WI38 (cell line): Measurements from ENCODE around the gene AQP3.
"Not testable (repeated sequence)": the region's sequence is repeated elsewhere in the genome, so short reads cannot be mapped to it uniquely, and the experiment has no call there.

ENCODE experiments used
- H3K4me3 ChIP-seq: 2 replicates; pipeline ENCODE4 v1.5.1; 2011; ENCODE audit warnings: low read depth, mild to moderate bottlenecking, control low read depth, low read length
- TF ChIP-seq, protein P1 (sequence below): IDR thresholded peaks from 2 replicates; pipeline ENCODE4 v1.5.1; 2012; ENCODE audit warnings: low read depth, mild to moderate bottlenecking, control low read depth, low read length

AQP3 gene

DNA sequence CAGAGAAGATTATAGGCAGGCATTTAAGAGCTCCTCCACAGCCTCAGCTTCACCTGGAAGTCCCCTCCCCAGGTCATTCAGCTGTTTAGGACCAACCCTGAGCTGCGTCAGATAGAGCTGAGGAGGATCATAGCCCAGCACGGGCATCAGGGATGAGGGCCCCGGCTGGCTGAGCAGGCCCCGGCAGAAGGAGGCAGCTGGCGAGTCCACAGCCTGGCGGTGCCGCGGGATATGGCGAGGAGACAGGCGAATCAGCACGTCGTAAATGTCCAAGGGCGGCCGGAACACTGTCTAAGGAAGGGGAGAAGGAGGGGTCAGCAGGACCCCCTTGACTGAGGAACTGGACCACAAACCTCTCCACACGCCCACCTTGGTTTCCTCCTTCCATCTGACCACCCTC, 15.8 kb upstream of the AQP3 start:
- TF ChIP-seq, protein P1, sequence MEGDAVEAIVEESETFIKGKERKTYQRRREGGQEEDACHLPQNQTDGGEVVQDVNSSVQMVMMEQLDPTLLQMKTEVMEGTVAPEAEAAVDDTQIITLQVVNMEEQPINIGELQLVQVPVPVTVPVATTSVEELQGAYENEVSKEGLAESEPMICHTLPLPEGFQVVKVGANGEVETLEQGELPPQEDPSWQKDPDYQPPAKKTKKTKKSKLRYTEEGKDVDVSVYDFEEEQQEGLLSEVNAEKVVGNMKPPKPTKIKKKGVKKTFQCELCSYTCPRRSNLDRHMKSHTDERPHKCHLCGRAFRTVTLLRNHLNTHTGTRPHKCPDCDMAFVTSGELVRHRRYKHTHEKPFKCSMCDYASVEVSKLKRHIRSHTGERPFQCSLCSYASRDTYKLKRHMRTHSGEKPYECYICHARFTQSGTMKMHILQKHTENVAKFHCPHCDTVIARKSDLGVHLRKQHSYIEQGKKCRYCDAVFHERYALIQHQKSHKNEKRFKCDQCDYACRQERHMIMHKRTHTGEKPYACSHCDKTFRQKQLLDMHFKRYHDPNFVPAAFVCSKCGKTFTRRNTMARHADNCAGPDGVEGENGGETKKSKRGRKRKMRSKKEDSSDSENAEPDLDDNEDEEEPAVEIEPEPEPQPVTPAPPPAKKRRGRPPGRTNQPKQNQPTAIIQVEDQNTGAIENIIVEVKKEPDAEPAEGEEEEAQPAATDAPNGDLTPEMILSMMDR = no peak
- no peak overlapping the region for H3K4me3 ChIP-seq

DNA sequence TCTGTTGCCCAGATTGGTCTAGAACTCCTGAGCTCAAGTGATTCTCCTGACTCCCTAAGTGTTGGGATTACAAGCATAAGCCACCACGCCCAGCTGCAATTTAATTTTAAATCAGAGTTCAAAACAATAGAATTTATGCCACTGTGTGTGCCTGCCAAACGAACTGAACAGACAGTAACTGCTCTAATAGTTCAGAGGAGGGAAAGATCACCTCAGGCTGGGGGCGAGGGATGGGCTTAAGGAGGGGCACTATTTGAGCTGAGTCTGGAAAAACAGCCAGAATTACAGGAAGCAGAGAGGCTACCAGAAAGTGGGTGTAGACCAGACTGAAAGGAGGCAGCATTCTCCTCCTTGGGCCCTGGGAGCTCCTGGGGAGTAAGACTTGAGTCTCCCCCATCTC, 14.1 kb upstream of the AQP3 start:
- no peak overlapping the region for H3K4me3 ChIP-seq
- TF ChIP-seq, protein P1 = no peak

DNA sequence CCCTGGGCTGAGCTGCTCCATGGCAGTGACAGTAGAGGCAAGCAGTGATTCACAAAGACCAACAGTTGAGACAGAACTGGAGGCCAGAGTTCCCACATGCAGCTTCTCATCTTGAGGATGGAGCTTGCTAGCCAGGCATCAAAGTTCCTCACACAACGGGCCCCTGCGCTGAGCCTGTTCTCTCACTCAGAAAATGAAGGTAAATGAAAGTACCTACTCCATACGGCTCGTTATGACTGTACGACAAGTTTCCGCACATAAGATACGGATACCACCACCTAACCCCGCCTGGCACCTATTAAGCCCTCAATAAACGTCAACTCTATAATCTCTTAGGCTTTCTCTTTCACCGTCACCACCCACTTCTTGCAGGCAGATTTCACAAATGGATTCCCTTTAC, 13.5 kb upstream of the AQP3 start:
- TF ChIP-seq, protein P1 = no peak
- H3K4me3 ChIP-seq = no peak overlapping the region

DNA sequence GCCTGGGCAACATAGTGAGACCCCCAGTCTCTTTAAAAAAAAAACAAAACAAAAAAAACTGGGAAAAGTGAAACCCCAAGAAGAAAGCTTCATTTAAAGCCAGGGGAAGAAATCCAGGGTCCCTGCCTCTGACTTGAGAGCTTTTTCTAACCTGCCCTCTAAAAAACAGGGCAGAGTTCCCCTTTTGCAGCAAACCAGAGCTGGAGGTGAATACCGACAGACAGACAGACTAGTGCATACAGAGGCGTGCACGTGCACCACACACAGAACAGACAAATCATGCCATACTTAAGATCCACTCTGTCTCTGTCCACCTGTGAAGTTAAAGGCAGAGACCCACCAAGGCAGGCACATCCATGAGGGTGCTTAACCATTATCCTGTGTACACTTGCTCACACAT, 11.7 kb upstream of the AQP3 start:
- H3K4me3 ChIP-seq = no peak overlapping the region
- TF ChIP-seq, protein P1 = no peak

DNA sequence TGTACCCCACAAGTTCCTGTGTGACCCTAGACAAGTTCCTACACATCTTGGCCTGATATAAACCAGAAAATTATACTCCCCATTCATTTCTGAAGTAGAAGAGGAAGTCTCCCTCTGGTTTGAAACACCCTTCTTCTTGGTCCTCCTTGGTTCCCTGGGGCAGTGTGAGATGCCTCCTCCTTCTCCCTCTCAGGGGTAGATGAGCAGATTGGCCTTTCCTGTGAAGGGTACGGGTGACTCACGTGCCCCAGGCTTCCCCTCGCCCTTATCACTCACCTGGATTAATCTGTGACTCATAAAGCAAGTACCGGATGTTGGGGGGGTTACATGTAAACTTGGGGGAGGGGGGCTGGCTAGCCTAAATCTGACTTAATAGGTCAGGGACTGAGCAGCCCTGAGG, 11.1 kb upstream of the AQP3 start:
- H3K4me3 ChIP-seq = no peak overlapping the region
- TF ChIP-seq, protein P1 = no peak

DNA sequence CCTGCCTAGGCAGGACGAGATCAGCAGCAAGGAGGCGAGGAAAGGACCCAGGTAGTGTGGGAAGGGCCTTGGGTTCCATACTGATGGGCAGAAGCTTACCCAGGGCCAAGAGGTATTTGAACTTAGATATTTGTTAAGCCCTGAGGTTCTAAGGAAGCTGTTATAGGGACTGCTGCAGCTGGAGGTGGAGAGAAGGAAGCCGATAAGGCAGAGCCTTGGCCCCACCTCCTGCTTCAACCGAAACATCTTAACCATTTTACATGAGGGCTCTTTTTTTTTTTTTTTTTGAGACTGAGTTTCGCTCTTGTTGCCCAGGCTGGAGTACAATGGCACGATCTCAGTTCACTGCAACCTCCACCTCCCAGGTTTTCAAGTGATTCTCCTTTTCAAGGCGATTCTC, 8.6 kb upstream of the AQP3 start:
- TF ChIP-seq, protein P1 = no peak
- H3K4me3 ChIP-seq = no peak overlapping the region

DNA sequence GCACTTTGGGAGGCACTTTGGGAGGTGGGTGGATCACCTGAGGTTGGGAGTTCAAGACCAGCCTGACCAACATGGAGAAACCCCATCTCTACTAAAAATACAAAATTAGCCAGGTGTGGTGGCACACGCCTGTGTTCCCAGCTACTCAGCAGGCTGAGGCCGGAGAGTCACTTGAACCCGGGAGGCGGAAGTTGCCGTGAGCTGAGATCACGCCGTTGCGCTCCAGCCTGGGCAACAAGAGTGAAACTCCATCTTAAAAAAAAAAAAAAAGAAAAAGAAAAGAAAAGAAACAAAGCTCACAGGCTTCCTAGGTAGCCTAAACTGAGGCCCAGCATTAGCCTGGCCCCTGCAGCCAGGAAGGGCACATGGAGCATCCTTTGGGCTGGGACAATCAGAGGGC, 8.1 kb upstream of the AQP3 start:
- not testable (repeated sequence) for H3K4me3 ChIP-seq

DNA sequence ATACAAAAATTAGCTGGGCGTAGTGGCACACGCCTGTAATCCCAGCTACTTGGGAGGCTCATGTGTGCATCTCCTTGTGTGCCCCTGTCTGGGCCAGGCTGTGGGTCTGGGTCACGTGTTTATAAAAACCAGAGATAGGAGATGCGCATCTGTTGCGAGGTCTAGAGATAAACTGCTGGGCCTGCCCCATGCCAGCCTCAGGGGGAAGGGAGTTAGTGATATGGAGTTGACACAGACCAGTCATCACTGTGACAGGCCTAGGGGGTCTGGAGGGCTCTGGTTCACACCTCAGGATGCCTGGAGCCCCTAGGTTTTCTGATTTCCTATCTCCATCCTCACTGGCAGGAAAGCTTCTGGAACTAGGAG, 7.3 kb upstream of the AQP3 start:
- not testable (repeated sequence) for H3K4me3 ChIP-seq

DNA sequence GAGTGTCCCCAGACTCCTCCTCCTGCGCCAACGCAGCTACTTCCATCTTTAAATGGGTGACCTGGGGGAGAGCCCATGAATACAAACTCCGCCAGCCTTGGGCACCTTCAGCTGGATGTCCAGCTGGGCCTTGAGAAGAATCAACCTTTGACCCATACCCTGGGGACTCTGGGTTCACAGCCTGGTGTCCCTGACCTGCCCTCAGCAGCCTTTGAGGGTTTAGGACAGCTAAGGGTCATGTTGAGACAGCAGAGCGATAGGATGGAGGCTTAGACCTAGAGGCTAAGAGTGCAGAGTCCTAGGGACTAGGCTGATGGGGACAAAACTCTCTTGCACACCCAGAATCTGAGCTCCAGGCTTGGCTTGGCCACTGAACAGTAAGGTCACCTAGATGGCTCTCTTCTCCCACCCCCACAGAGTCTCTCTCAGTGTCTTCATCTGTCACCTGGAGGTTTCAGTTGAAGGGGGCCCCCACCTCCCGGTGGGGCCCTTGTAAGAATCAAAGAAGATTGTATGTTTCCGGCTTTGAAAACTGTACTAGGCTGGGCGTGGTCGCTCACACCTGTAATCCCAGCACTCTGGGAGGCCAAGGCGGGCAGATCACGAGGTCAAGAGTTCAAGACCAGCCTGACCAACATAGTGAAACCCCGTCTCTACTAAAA, 6.7 kb upstream of the AQP3 start:
- TF ChIP-seq, protein P1 = no peak

More for the DNA sequence above, 6.7 kb upstream of the AQP3 start:
- H3K4me3 ChIP-seq = no peak overlapping the region
